HepG2 (cell line): Measurements from ENCODE around the gene CSTB. TPM values are rescaled to one million over a fixed set of nuclear protein-coding genes. Genes with fewer than 3 reads are reported as not detected.

ENCODE experiments used
- ARNTL ChIP-seq: sonication (generic); formaldehyde crosslinking; IDR thresholded peaks from 2 replicates; pipeline ENCODE4 v1.4.0; 2020; ENCODE audit warnings: mild to moderate bottlenecking, missing genetic modification reagents
- HIC2 ChIP-seq: sonication (generic); formaldehyde crosslinking; IDR thresholded peaks from 2 replicates; pipeline ENCODE4 v1.9.0; 2022; ENCODE audit warnings: low read depth, missing genetic modification reagents
- NFE2L2 ChIP-seq: fragments of 150-350 bp; IDR thresholded peaks from 2 replicates; pipeline ENCODE4 v1.6.1; 2014; ENCODE audit warnings: low read length
- PAXIP1 ChIP-seq: sonication (generic); formaldehyde crosslinking; conservative IDR thresholded peaks from 2 replicates; pipeline ENCODE4 v1.4.0; 2020; ENCODE audit warnings: mild to moderate bottlenecking, missing genetic modification reagents, moderate library complexity
- PCBP2 ChIP-seq: fragments of 200-400 bp; formaldehyde crosslinking; optimal IDR thresholded peaks from 2 replicates; pipeline ENCODE3; 2018; ENCODE audit warnings: low read length, low read depth; ENCODE audit not compliant: poor library complexity, severe bottlenecking
- RBFOX2 ChIP-seq: fragments of 200-400 bp; formaldehyde crosslinking; IDR thresholded peaks from 2 replicates; pipeline ENCODE4 v1.6.1; 2017; ENCODE audit warnings: low read depth, mild to moderate bottlenecking, low read length
- RNF219 ChIP-seq: sonication (generic); formaldehyde crosslinking; IDR thresholded peaks from 2 replicates; pipeline ENCODE4 v1.5.0; 2020; ENCODE audit warnings: mild to moderate bottlenecking, missing genetic modification reagents
- SAFB2 ChIP-seq: sonication (generic); formaldehyde crosslinking; IDR thresholded peaks from 2 replicates; pipeline ENCODE4 v1.5.1; 2020; ENCODE audit warnings: missing genetic modification reagents, low read depth, mild to moderate bottlenecking, borderline replicate concordance
- TBX2 ChIP-seq: sonication (generic); formaldehyde crosslinking; IDR thresholded peaks from 2 replicates; pipeline ENCODE4 v1.5.0; 2020; ENCODE audit warnings: missing genetic modification reagents, mild to moderate bottlenecking, borderline replicate concordance
- ZNF30 ChIP-seq: sonication (generic); formaldehyde crosslinking; IDR thresholded peaks from 2 replicates; pipeline ENCODE4 v1.5.0; 2020; ENCODE audit warnings: mild to moderate bottlenecking, missing genetic modification reagents
- ZNF800 ChIP-seq: sonication (generic); formaldehyde crosslinking; IDR thresholded peaks from 2 replicates; pipeline ENCODE4 v1.4.0; 2020; ENCODE audit warnings: missing genetic modification reagents
- ZNF816 ChIP-seq: sonication (generic); formaldehyde crosslinking; IDR thresholded peaks from 2 replicates; pipeline ENCODE4 v1.8.0; 2022; ENCODE audit warnings: missing genetic modification reagents, mild to moderate bottlenecking, borderline replicate concordance
- ZSCAN21 ChIP-seq: sonication (generic); formaldehyde crosslinking; IDR thresholded peaks from 2 replicates; pipeline ENCODE4 v1.8.0; 2022; ENCODE audit warnings: mild to moderate bottlenecking, missing genetic modification reagents, moderate library complexity, borderline replicate concordance
- polyA plus RNA-seq, 8 experiments: library from polyadenylated mRNA; depleted of rRNA in 3 of 8; stranded (reverse) in 7 of 8; unstranded in 1 of 8; fragments of >200 nt; fragmentation: Illumina TruSeq in 4 of 8; extraction: Trizol in 4 of 8; gene quantifications; 2 replicates each; pipeline versions ENCODE4 v1.2.1 to v1.2.3, GENCODE V29; 2011 to 2016; ENCODE audit warnings: low read depth in 4 of 8, missing spikeins in 1 of 8, mixed read lengths in 1 of 8; ENCODE audit not compliant: insufficient read depth in 1 of 8
- total RNA-seq, 5 experiments: library from RNA; depleted of rRNA; stranded (reverse); fragments of >200 nt; fragmentation: Illumina TruSeq; extraction: Trizol; gene quantifications; 2 replicates each; pipeline ENCODE4 v1.2.3, GENCODE V29; 2016; ENCODE audit warnings: low read depth in 1 of 5

Gene CSTB
- total and polyA plus RNA-seq, 2 of the 13 experiments (the other 11 are each of a cell fraction or from before 2014, with no cell fraction given) = 11.7 to 94.1 TPM

GRCh38 chr21:43775795-43776430, at the start of gene CSTB (continued):
- peak; percentile 60; the same call in 1 of the 2 replicates for TF ChIP-seq TBX2 (CRISPR knock-in tag)
- TF ChIP-seq ARNTL (CRISPR knock-in tag) = no peak
- TF ChIP-seq SAFB2 (CRISPR knock-in tag) = no peak
- peak; percentile 95 for TF ChIP-seq RBFOX2
- peak; percentile 30; the same call in 1 of the 2 replicates for TF ChIP-seq PAXIP1 (CRISPR knock-in tag)
- TF ChIP-seq RNF219 (CRISPR knock-in tag) = no peak
- TF ChIP-seq HIC2 (CRISPR knock-in tag) = no peak; the same call in 1 of the 2 replicates
- no peak for TF ChIP-seq ZNF816 (CRISPR knock-in tag)
- no peak for TF ChIP-seq ZNF30
- no peak for TF ChIP-seq PCBP2
- no peak; the same call in 1 of the 2 replicates for TF ChIP-seq ZSCAN21 (CRISPR knock-in tag)
- peak; percentile 54; the same call in 1 of the 2 replicates for TF ChIP-seq ZNF800 (CRISPR knock-in tag)
- TF ChIP-seq NFE2L2 = no peak
